ENCODE measurements around the gene ABCB1. TPM values are rescaled to one million over a fixed set of nuclear protein-coding genes. Genes with fewer than 3 reads are reported as not detected.

The ABCB1 gene
- total and polyA plus RNA-seq, 2 of the 13 experiments (the other 11 are each of a cell fraction or from before 2014, with no cell fraction given) = 42.8 to 52.6 TPM

DNA sequence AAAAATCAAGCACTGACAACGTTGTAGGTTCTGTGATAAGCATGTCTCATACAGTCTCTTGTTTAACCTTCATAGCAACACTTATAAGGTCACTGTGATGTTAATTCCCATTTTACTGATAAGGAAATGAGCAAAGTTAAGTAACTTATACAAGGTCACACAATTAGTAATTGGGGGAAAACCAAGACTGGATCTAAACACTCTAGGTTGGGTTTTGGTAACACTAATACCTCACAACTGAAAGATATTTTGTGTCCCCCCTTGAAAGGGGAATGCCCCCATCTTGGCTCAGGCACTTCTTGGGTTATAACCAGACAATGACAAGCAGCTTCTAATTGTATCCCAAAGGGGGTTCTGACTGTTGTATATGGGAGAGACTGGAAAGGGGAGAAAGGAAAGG, 89.2 kb downstream of the ABCB1 start:
- no peak for TF ChIP-seq GTF2F1 (IDR thresholded peaks at IDR 0.05; ENCODE audit: low read length)
- TF ChIP-seq HOXA5 (CRISPR knock-in tag; IDR thresholded peaks at IDR 0.05) = no peak
- TF ChIP-seq, protein P1, sequence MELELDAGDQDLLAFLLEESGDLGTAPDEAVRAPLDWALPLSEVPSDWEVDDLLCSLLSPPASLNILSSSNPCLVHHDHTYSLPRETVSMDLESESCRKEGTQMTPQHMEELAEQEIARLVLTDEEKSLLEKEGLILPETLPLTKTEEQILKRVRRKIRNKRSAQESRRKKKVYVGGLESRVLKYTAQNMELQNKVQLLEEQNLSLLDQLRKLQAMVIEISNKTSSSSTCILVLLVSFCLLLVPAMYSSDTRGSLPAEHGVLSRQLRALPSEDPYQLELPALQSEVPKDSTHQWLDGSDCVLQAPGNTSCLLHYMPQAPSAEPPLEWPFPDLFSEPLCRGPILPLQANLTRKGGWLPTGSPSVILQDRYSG (CRISPR knock-in tag; IDR thresholded peaks at IDR 0.05) = no peak
- TF ChIP-seq, protein P2, sequence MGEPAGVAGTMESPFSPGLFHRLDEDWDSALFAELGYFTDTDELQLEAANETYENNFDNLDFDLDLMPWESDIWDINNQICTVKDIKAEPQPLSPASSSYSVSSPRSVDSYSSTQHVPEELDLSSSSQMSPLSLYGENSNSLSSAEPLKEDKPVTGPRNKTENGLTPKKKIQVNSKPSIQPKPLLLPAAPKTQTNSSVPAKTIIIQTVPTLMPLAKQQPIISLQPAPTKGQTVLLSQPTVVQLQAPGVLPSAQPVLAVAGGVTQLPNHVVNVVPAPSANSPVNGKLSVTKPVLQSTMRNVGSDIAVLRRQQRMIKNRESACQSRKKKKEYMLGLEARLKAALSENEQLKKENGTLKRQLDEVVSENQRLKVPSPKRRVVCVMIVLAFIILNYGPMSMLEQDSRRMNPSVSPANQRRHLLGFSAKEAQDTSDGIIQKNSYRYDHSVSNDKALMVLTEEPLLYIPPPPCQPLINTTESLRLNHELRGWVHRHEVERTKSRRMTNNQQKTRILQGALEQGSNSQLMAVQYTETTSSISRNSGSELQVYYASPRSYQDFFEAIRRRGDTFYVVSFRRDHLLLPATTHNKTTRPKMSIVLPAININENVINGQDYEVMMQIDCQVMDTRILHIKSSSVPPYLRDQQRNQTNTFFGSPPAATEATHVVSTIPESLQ (CRISPR knock-in tag; conservative IDR thresholded peaks at IDR 0.05) = no peak
- no peak for TF ChIP-seq DNMT3B (CRISPR knock-in tag; conservative IDR thresholded peaks at IDR 0.05)
- TF ChIP-seq, protein P3, sequence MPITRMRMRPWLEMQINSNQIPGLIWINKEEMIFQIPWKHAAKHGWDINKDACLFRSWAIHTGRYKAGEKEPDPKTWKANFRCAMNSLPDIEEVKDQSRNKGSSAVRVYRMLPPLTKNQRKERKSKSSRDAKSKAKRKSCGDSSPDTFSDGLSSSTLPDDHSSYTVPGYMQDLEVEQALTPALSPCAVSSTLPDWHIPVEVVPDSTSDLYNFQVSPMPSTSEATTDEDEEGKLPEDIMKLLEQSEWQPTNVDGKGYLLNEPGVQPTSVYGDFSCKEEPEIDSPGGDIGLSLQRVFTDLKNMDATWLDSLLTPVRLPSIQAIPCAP (CRISPR knock-in tag; IDR thresholded peaks at IDR 0.05; ENCODE audit: low read depth) = no peak
- no peaks in the 10 kb centered on the region for H3K79me2 ChIP-seq (ENCODE audit: insufficient read depth, low read length)
- H4K20me1 ChIP-seq (ENCODE audit: insufficient read depth, low read length) = no peaks in the 10 kb centered on the region
- ChIA-PET CTCF (ENCODE audit: low intra/inter-chr PET ratio, low total read pairs) (no interaction called here), POLR2A (no interaction called here)
- H3K9me3 ChIP-seq (ENCODE audit: low read length) = no peaks in the 10 kb centered on the region
- no peak overlapping the region for H3K27ac ChIP-seq (ENCODE audit: extremely low read length, insufficient read depth, low read length)
- 81% methylated on average over 1 of the region's 1 CpG for WGBS (ENCODE audit: low lambda C conversion rate)
- no peak for FAIRE-seq
- no TSS peak for BruUV-seq (replicated peaks)
- peaks cover 4 to 45% of the 10 kb centered on the region in 2 experiments; a peak in 4 of 5 replicates for H3K36me3 ChIP-seq (replicated peaks in 1 of 2; ENCODE audit: control insufficient read depth in 1 of 2, insufficient read depth in 2 of 2, low read length in 2 of 2)
- in situ Hi-C loops (cut with HindIII; ENCODE audit: extremely low pct_ligation_motif_present, low pct_unique_long_range_greater_than_20kb) (no loop called here), intact Hi-C loops (cut with micrococcal nuclease; ENCODE audit: unreplicated experiment) (no loop called here)
- H3K4me1 ChIP-seq (ENCODE audit: insufficient read depth, low read length) = no peaks in the 10 kb centered on the region
- no peaks in the 10 kb centered on the region for H3K27me3 ChIP-seq (ENCODE audit: control insufficient read depth in 1 of 2, insufficient read depth in 2 of 2, low read length in 2 of 2)
- no peak for ATAC-seq
- no peak overlapping the region for H3K4me3 ChIP-seq (replicated peaks in 1 of 3; ENCODE audit: insufficient read depth in 1 of 3, low read depth in 2 of 3, low read length in 3 of 3)
- no peak for DNase-seq (ENCODE audit: low spot score)
- H3K9ac ChIP-seq (ENCODE audit: insufficient read depth, low read depth, low read length) = no peak overlapping the region
- H3K4me2 ChIP-seq (ENCODE audit: low read depth, low read length) = no peak overlapping the region
- no peak overlapping the region for H2AFZ ChIP-seq (ENCODE audit: low read length)
